T-helper 17 cell (primary cell): ENCODE data around the gene CHN2. TPM values are rescaled to one million over a fixed set of nuclear protein-coding genes. Genes with fewer than 3 reads are reported as not detected.

Experiments used
- ATAC-seq: fragments of 150-1000 bp; cut with Tn5 transposase; 2 replicates; pipeline ENCODE4 v1.10.0; 2021; ENCODE audit warnings: mild to moderate bottlenecking, moderate library complexity
- DNase-seq, 3 donors: peaks; one replicate each; pipeline versions ENCODE4 v3.0.0 to v3.0.0-alpha.2; 2020 to 2021
- H3K9me3 ChIP-seq: one replicate; pipeline ENCODE4 v1.7.0; 2013; ENCODE audit warnings: low read length, mild to moderate bottlenecking; ENCODE audit not compliant: control insufficient read depth, poor library complexity, severe bottlenecking
- H3K27ac Mint-ChIP-seq: one replicate; pipeline ENCODE4 v1.8.0; 2022; ENCODE audit warnings: mild to moderate bottlenecking, moderate library complexity, mixed read lengths
- H3K27me3 Mint-ChIP-seq: one replicate; pipeline ENCODE4 v1.8.0; 2022; ENCODE audit warnings: mixed read lengths
- H3K36me3 Mint-ChIP-seq: one replicate; pipeline ENCODE4 v1.8.0; 2022; ENCODE audit warnings: low read depth, mixed read lengths
- H3K4me1 Mint-ChIP-seq: one replicate; pipeline ENCODE4 v1.8.0; 2022; ENCODE audit warnings: mild to moderate bottlenecking, mixed read lengths
- H3K4me3 Mint-ChIP-seq: one replicate; pipeline ENCODE4 v1.8.0; 2022; ENCODE audit warnings: mild to moderate bottlenecking, moderate library complexity, mixed read lengths
- total RNA-seq, 4 donors: library from RNA in 2 of 4; stranded (reverse) in 2 of 4; gene quantifications; one replicate each; pipeline ENCODE4 v1.2.3 and lab custom pipeline; 2022 to 2026

CHN2 gene
- total RNA-seq, 2 donors from 2014 or later: 3.8 to 4.0 TPM

GRCh38 chr7:29381206-29382094, 186.9 kb downstream of the CHN2 start:
- no peaks in the 10 kb centered on the region for H3K27me3 Mint-ChIP-seq
- no peaks in the 10 kb centered on the region for H3K36me3 Mint-ChIP-seq
- H3K4me3 Mint-ChIP-seq: no peak overlapping the region
- ATAC-seq: no peak
- H3K4me1 Mint-ChIP-seq: no peaks in the 10 kb centered on the region
- H3K27ac Mint-ChIP-seq: no peak overlapping the region
- no peaks in the 10 kb centered on the region for H3K9me3 ChIP-seq
- no peak for DNase-seq

GRCh38 chr7:29384277-29384676, 189.7 kb downstream of the CHN2 start:
- Mint-ChIP-seq H3K4me1 (no peaks in the 10 kb centered on the region), H3K27me3 (peaks cover 10% of the 10 kb centered on the region), H3K4me3 (no peak overlapping the region), H3K27ac (no peak overlapping the region), H3K36me3 (no peaks in the 10 kb centered on the region)
- DNase-seq (no peak), ATAC-seq (no peak)
- H3K9me3 ChIP-seq: no peaks in the 10 kb centered on the region

- peaks cover 13% of the 10 kb centered on the region for H3K27me3 Mint-ChIP-seq
- H3K36me3 Mint-ChIP-seq: no peaks in the 10 kb centered on the region
- no peak overlapping the region for H3K4me3 Mint-ChIP-seq
- H3K4me1 Mint-ChIP-seq: no peaks in the 10 kb centered on the region
- ATAC-seq (no peak), DNase-seq (no peak)
- H3K9me3 ChIP-seq: no peaks in the 10 kb centered on the region
- H3K27ac Mint-ChIP-seq: no peak overlapping the region
Observed at GRCh38 chr7:29385214-29385814, 190.7 kb downstream of the CHN2 start.

GRCh38 chr7:29386196-29386765, 191.7 kb downstream of the CHN2 start:
- no peaks in the 10 kb centered on the region for H3K9me3 ChIP-seq
- ATAC-seq (no peak), DNase-seq (no peak)
- H3K27ac Mint-ChIP-seq: no peak overlapping the region
- no peaks in the 10 kb centered on the region for H3K36me3 Mint-ChIP-seq
- no peaks in the 10 kb centered on the region for H3K4me1 Mint-ChIP-seq
- H3K27me3 Mint-ChIP-seq: peaks cover 18% of the 10 kb centered on the region
- no peak overlapping the region for H3K4me3 Mint-ChIP-seq

- no peaks in the 10 kb centered on the region for H3K36me3 Mint-ChIP-seq
- no peak overlapping the region for H3K4me3 Mint-ChIP-seq
- no peaks in the 10 kb centered on the region for H3K4me1 Mint-ChIP-seq
- H3K9me3 ChIP-seq: no peaks in the 10 kb centered on the region
- DNase-seq: no peak
- no peak overlapping the region for H3K27ac Mint-ChIP-seq
- ATAC-seq: no peak
- H3K27me3 Mint-ChIP-seq: peaks cover 35% of the 10 kb centered on the region
Observed at GRCh38 chr7:29391262-29391661, 196.7 kb downstream of the CHN2 start.

- Mint-ChIP-seq H3K27me3 (peaks cover 25% of the 10 kb centered on the region), H3K4me1 (no peaks in the 10 kb centered on the region), H3K27ac (no peak overlapping the region), H3K36me3 (peaks cover 2% of the 10 kb centered on the region), H3K4me3 (no peak overlapping the region)
- H3K9me3 ChIP-seq: no peaks in the 10 kb centered on the region
- ATAC-seq (no peak), DNase-seq (no peak)
Observed at GRCh38 chr7:29394321-29394720, 199.7 kb downstream of the CHN2 start.

- H3K27ac Mint-ChIP-seq: no peak overlapping the region
- H3K4me3 Mint-ChIP-seq: no peak overlapping the region
Observed at GRCh38 chr7:29396563-29396962, 202.0 kb downstream of the CHN2 start.

GRCh38 chr7:29397398-29397797, 202.8 kb downstream of the CHN2 start:
- no peaks in the 10 kb centered on the region for H3K9me3 ChIP-seq
- no peak overlapping the region for H3K27ac Mint-ChIP-seq
- no peaks in the 10 kb centered on the region for H3K4me1 Mint-ChIP-seq
- peaks cover 13% of the 10 kb centered on the region for H3K27me3 Mint-ChIP-seq
- no peak for ATAC-seq
- DNase-seq: no peak
- H3K36me3 Mint-ChIP-seq: peaks cover 2% of the 10 kb centered on the region
- no peak overlapping the region for H3K4me3 Mint-ChIP-seq

More at GRCh38 chr7:29396563-29396962, 202.0 kb downstream of the CHN2 start:
- peaks cover 2% of the 10 kb centered on the region for H3K36me3 Mint-ChIP-seq
- DNase-seq (no peak), ATAC-seq (no peak)
- H3K27me3 Mint-ChIP-seq: peaks cover 15% of the 10 kb centered on the region
- no peaks in the 10 kb centered on the region for H3K4me1 Mint-ChIP-seq
- H3K9me3 ChIP-seq: no peaks in the 10 kb centered on the region

GRCh38 chr7:29398011-29398410, 203.4 kb downstream of the CHN2 start:
- ATAC-seq: no peak
- peaks cover 13% of the 10 kb centered on the region for H3K27me3 Mint-ChIP-seq
- H3K27ac Mint-ChIP-seq: no peak overlapping the region
- H3K36me3 Mint-ChIP-seq: peaks cover 2% of the 10 kb centered on the region
- no peak for DNase-seq
- no peaks in the 10 kb centered on the region for H3K9me3 ChIP-seq
- H3K4me1 Mint-ChIP-seq: no peaks in the 10 kb centered on the region
- no peak overlapping the region for H3K4me3 Mint-ChIP-seq

- DNase-seq: no peak
- Mint-ChIP-seq H3K4me1 (no peaks in the 10 kb centered on the region), H3K36me3 (peaks cover 2% of the 10 kb centered on the region), H3K27me3 (no peaks in the 10 kb centered on the region), H3K4me3 (no peak overlapping the region), H3K27ac (no peak overlapping the region)
- no peak for ATAC-seq
- H3K9me3 ChIP-seq: no peaks in the 10 kb centered on the region
Observed at GRCh38 chr7:29400437-29400836, 205.9 kb downstream of the CHN2 start.

- peaks cover 2% of the 10 kb centered on the region for H3K36me3 Mint-ChIP-seq
- H3K4me1 Mint-ChIP-seq: no peaks in the 10 kb centered on the region
- DNase-seq (no peak), ATAC-seq (no peak)
- no peak overlapping the region for H3K27ac Mint-ChIP-seq
- peaks cover 5% of the 10 kb centered on the region for H3K27me3 Mint-ChIP-seq
- H3K9me3 ChIP-seq: no peaks in the 10 kb centered on the region
- H3K4me3 Mint-ChIP-seq: no peak overlapping the region
Observed at GRCh38 chr7:29401769-29402168, 207.2 kb downstream of the CHN2 start.

- no peak for DNase-seq
- Mint-ChIP-seq H3K27ac (peak overlapping the region; percentile 43), H3K4me3 (no peak overlapping the region), H3K4me1 (no peaks in the 10 kb centered on the region), H3K36me3 (no peaks in the 10 kb centered on the region), H3K27me3 (peaks cover 5% of the 10 kb centered on the region)
- no peak for ATAC-seq
- no peaks in the 10 kb centered on the region for H3K9me3 ChIP-seq
Observed at GRCh38 chr7:29405891-29406290, 211.3 kb downstream of the CHN2 start.

GRCh38 chr7:29406366-29406765, 211.8 kb downstream of the CHN2 start:
- ATAC-seq (no peak), DNase-seq (no peak)
- Mint-ChIP-seq H3K36me3 (no peaks in the 10 kb centered on the region), H3K27me3 (peaks cover 5% of the 10 kb centered on the region), H3K4me1 (no peaks in the 10 kb centered on the region), H3K4me3 (no peak overlapping the region), H3K27ac (no peak overlapping the region)
- no peaks in the 10 kb centered on the region for H3K9me3 ChIP-seq
